ENCODE results near the gene TMED8.
A peak's percentile ranks its signal among the peaks of the same experiment; 100 is the strongest.

TMED8 gene

GRCh38 chr14:77301103-77301502, 75.8 kb downstream of the TMED8 start:
- no peak overlapping the region for H3K4me3 ChIP-seq (ENCODE audit: low read depth, low read length)
- no peaks in the 10 kb centered on the region for H3K9me3 ChIP-seq (ENCODE audit: control insufficient read depth, insufficient read depth, low read depth, low read length)
- ChIA-PET CTCF (interaction anchor here (0.6 to 11.9 kb wide), 18 partner anchors 9 to 265 kb away, joined by 3 to 293 read pairs (median 4); partner anchors contain the start of genes GSTZ1 and POMT2), POLR2A (interaction anchor here (0.6 to 2.6 kb wide), 2 partner anchors 20 to 106 kb away, joined by 6 to 11 read pairs; partner anchors contain the start of genes GSTZ1 and POMT2)
- peaks cover 4 to 59% of the 10 kb centered on the region in 2 experiments; a peak in 2 of 3 replicates for H3K36me3 ChIP-seq (ENCODE audit: control insufficient read depth in 2 of 2, insufficient read depth in 1 of 2, low read length in 2 of 2)
- H3K27ac ChIP-seq (ENCODE audit: extremely low read depth, low read depth, low read length), result no peak overlapping the region
- peaks cover 22% of the 10 kb centered on the region for H3K4me1 ChIP-seq (ENCODE audit: control insufficient read depth, insufficient read depth, low read length)
- no peak for TF ChIP-seq ZFP69B (tag by site-specific recombination; IDR thresholded peaks at IDR 0.05)
- TF ChIP-seq GLI4 (tag by site-specific recombination; IDR thresholded peaks at IDR 0.05), result no peak
- peak; percentile 78 for TF ChIP-seq CTCF (tag by site-specific recombination; IDR thresholded peaks at IDR 0.05)
- TF ChIP-seq ZNF768 (tag by site-specific recombination; IDR thresholded peaks at IDR 0.05), result no peak
- TF ChIP-seq HOXD13 (CRISPR knock-in tag; IDR thresholded peaks at IDR 0.05; ENCODE audit: borderline replicate concordance), result no peak
- no peak for TF ChIP-seq ZXDB (tag by site-specific recombination; IDR thresholded peaks at IDR 0.05)
- TF ChIP-seq ZNF548 (tag by site-specific recombination; IDR thresholded peaks at IDR 0.05), result no peak
- no peak for TF ChIP-seq ZNF140 (tag by site-specific recombination; IDR thresholded peaks at IDR 0.05)
- no peak for TF ChIP-seq ZNF138 (tag by site-specific recombination; IDR thresholded peaks at IDR 0.05; ENCODE audit: borderline replicate concordance)
- peak; percentile 47 for TF ChIP-seq GLIS1 (tag by site-specific recombination; IDR thresholded peaks at IDR 0.05)
- TF ChIP-seq ZSCAN23 (tag by site-specific recombination; IDR thresholded peaks at IDR 0.05), result no peak
- no peak for TF ChIP-seq AEBP2 (tag by site-specific recombination; IDR thresholded peaks at IDR 0.05; ENCODE audit: borderline replicate concordance)
- peak; percentile 61; the same call in 1 of the 2 replicates for TF ChIP-seq ZNF660 (tag by site-specific recombination; IDR thresholded peaks at IDR 0.05)
- TF ChIP-seq KLF10 (tag by site-specific recombination; IDR thresholded peaks at IDR 0.05), result no peak
- no peak for TF ChIP-seq ZNF114 (tag by site-specific recombination; IDR thresholded peaks at IDR 0.05)
- TF ChIP-seq ZNF747 (tag by site-specific recombination; IDR thresholded peaks at IDR 0.05), result no peak
- TF ChIP-seq SP3 (tag by site-specific recombination; IDR thresholded peaks at IDR 0.05), result no peak
- no peak for TF ChIP-seq KLF7 (tag by site-specific recombination; IDR thresholded peaks at IDR 0.05; ENCODE audit: borderline replicate concordance)
- no peak for TF ChIP-seq ZNF398 (tag by site-specific recombination; IDR thresholded peaks at IDR 0.05)
- TF ChIP-seq ZSCAN4 (tag by site-specific recombination; IDR thresholded peaks at IDR 0.05), result no peak
- TF ChIP-seq KLF17 (tag by site-specific recombination; IDR thresholded peaks at IDR 0.05), result no peak
- no peak for TF ChIP-seq ZNF544 (tag by site-specific recombination; IDR thresholded peaks at IDR 0.05)
- no peak for TF ChIP-seq ZNF664 (tag by site-specific recombination; IDR thresholded peaks at IDR 0.05)
- no peak for TF ChIP-seq ZNF621 (tag by site-specific recombination; IDR thresholded peaks at IDR 0.05)
- TF ChIP-seq ZNF214 (tag by site-specific recombination; IDR thresholded peaks at IDR 0.05; ENCODE audit: borderline replicate concordance), result no peak
- TF ChIP-seq WT1 (tag by site-specific recombination; IDR thresholded peaks at IDR 0.05), result no peak
- no peak for TF ChIP-seq ZNF280D (tag by site-specific recombination; IDR thresholded peaks at IDR 0.05)
- TF ChIP-seq ZNF239 (tag by site-specific recombination; IDR thresholded peaks at IDR 0.05), result no peak
- TF ChIP-seq ZNF654 (tag by site-specific recombination; IDR thresholded peaks at IDR 0.05; ENCODE audit: low read depth), result peak; percentile 55
